ENCODE results near the gene MAP1LC3B2.

DNA sequence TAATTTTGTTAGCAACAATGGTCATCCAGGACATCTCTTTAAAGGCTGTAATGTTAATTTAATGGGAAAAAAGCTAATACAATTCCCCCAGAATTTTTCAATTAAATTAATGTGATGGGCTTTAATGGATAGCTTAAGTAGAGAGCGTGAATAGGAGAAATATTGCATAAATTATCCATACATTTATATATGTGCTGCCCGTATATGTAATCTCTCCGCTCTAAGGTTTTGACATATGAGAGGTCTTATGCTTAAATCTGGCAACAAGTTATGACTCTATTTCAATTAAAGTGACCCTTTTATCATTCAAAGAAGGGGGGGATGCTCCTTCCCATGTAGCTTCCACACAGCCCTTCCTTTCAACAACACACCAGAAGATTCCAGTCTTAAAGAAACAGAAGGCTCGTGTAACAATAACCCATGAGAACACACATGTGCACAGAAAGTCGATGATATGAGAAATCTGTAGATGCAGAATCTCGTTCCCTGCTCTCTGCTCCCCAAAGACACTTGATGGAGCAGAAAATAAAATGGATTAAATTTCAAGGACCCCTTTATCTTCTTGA, 24.0 kb downstream of the MAP1LC3B2 start:
- no peak for TF ChIP-seq CTCF (IDR thresholded peaks at IDR 0.05; ENCODE audit: insufficient read depth, low read depth, low read length)
- no peak for TF ChIP-seq EZH2 (IDR thresholded peaks at IDR 0.05; ENCODE audit: insufficient read depth, low read length)
